ELF-1 (cell line): Measurements from ENCODE around the gene FTCD.

Experiments
- DNase-seq: peaks from one replicate; pipeline ENCODE4 v3.0.0-alpha.2; 2016; ENCODE audit warnings: low read depth, low spot score

Gene FTCD

DNA sequence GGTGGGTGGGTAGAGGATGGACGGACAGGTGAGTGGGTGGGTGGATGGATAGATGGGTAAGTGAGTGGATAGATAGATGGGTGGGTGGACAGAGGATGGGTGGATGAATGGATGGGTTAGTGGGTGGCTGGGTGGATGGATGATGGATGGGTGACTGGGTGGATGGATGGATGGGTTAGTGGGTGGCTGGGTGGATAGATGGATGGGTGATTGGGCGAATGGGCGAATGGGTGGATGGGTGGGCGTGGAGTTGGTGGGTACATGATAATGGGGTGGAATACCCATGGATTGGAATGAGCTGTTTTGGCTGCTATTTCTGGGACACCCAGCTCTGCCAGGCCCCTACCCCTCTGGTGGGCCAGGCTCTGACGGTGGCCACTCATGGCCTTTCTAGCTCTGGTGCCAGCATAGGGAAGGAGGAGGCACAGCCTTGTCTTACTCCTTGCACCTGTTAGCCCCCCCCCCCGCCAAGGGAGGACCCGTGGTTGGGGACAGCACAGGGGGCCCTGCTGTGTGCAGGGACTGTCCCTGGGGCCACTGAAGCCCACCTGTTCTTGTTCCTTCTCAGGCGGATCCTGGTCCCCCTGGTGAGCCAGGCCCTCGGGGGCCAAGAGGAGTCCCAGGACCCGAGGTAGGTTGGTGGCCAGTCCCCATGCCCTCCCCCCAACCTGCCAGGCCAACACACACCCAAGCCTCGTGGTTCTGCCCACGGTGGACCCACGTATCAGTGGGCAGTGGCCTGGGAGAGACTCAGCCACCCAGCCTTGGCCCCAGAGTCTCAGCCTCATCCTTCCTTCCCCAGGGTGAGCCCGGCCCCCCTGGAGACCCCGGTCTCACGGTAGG is 31.1 kb downstream of the FTCD start:
- DNase-seq: no peak

DNA sequence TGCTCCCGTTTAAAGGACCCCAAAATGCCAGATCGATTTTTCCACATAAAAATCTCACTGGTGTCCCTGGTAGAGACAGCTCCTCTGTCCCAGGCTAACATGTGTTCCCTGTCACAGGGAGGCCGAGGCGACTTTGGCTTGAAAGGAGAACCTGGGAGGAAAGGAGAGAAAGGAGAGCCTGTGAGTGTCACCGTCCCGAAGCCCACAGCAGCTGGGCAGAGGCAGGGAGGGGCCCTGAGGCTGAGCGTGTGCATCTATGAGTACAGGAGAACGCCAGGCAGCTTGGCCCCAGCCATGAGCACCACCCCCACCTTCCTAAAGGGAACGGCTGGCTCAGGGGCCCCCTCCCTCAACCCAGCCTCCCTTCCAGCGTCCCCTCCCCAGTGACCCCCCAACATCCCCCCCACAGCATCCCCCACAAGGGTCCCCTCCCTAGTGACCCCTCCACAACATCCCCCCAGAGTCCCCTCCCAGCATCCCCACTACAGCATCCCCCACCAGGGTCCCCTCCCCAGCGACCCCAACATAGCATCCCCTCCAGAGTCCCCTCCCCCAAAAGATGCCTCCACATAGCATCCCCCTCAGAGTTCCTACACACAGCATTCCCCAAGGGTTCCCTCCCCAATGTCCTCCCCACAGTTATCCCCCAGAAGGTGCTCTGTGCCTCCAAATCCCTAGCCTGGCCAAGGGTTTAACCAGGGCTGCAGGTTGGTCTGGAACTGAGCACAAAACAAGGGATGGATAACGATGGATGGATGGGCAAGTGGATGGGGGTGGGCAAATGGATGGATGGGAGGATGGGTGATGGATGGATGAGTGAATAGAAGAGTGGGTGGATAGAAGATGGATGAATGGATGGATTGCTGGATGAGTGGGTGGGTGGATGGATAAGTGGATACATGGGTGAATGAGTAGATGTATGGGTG is 32.4 kb downstream of the FTCD start:
- DNase-seq: no peak

DNA sequence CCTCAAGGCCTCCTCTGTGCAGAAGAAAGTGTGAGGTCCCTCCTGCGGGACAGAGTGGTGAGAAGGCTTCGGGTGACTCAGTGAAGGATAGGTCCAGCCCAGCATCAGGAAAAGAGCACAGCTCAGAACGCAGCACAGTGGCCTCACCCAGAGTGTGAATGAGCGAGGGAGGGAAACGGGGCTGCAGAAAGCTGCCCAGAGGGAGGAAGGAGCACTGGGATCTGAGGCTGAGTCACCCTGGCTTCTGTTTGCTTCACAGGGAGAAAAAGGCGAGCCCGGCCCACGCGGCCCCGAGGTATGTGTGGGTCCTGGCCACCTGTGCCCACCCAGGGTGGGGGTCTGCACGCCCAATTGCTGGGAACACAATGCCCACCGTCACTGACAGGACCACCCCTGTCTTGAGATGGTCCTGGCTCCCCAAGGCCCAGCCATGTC is 33.1 kb downstream of the FTCD start:
- DNase-seq: no peak

DNA sequence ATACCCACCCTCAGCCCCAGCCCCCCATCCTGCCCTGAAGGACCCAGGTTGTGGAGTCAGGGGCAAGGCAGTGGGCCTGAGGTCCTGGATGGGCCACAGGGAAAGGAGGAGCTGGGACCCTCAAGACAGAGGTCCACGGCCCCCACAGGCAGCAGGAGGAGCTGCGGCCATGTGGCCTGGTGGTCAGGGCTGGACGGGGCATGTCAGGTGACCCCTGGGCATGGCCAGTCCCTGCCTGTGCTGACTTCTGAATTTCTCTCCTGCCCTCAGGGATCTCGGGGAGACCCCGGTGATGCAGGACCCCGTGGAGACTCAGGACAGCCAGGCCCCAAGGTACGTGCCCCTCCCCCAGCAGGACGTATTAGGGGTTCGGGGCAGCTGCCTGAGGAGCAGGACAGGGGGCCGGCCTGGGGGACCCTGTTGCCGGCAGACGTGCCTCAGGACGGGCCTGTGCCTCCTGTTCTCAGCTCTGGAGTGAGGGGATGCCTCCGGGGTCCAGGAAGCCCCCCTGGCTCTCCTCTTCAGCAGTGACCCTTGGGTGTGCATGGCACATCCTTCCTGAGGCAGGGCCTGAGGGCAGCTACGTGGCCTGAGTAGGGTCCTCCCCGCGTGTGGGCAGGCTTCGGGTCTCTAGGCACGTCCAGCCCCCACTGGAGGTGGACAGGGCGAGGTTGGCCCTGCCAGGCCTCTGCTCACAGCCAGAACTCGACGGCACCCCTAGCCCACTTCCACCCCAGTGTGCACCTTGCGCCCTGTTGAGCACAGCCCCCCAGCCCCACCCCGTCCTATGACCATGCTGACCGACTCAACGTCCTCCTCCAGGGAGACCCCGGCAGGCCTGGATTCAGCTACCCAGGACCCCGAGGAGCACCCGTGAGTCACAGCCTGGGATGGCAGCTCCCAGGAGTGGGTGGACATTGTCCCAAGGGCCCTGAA is 33.8 kb downstream of the FTCD start:
- DNase-seq: no peak

DNA sequence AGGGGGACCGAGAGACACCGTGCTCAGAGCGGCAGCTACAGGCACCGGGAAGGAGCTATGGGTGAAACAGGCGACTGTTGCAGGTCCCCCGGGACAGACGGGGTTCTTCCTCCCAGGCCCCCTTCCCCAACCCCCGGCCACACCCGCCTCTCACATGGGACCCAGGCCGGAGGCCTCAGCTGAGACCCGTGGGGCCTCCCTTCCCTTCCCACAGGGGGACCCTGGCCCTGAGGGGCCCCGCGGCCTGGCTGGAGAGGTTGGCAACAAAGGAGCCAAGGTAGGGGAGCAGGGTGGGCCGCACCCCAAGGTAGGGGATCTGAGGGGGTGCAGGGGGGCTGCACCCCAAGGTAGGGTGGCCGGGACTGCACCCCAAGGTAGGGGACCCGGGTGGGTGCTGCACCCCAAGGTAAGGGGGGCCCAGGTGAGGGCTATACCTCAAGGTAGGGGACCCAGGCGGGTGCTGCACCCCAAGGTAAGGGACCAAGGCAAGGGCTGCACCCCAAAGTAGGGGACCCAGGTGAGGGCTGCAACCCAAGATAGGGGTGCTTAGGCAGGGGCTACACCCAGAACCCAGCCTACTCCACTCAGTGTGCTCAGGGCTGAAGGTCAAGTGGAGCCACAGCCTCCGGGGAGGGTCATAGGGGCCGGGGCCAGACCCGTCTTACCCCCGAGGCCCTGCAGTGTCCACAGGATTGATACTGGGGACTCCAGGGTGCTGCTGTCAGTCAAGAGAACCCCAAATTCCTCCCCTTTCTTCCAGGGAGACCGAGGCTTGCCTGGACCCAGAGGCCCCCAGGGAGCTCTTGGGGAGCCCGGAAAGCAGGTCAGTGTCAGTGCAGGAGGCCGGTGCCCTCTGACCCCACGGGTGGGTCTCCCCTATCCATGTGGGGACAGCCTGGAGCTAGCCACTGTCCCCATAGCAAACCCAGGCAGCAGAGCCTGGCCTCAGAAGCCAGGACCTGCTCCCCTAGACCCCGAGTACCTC is 34.8 kb downstream of the FTCD start:
- DNase-seq: no peak

DNA sequence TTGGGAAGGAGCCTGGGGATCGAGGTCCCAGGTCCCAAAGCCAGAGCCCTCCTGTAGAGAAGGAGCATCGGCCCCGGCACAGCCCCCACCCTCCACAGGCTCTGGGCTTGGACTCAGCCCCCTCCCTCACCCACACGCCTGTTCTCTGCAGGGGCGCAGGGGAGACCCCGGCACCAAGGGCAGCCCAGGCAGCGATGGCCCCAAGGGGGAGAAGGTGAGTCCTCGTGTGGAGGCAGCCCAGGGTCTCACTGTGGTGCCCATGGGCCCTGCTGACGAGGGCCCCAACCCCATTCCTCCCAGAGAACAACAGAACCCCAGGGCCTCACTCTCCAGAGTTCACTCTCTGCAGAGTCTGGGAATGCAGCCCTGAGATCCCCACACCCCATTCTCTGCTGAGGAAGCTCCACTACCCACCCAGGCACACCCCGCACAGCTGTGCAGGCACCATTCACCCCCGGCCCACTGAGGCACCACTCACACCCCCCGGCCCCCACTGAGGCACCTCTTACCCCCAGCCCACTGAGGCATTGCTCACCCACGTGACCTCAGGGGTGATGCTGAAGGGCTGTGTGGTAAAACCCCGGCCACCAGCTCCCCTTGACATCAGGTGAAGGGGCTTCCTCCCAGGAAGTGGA is 35.6 kb downstream of the FTCD start:
- DNase-seq: no peak

DNA sequence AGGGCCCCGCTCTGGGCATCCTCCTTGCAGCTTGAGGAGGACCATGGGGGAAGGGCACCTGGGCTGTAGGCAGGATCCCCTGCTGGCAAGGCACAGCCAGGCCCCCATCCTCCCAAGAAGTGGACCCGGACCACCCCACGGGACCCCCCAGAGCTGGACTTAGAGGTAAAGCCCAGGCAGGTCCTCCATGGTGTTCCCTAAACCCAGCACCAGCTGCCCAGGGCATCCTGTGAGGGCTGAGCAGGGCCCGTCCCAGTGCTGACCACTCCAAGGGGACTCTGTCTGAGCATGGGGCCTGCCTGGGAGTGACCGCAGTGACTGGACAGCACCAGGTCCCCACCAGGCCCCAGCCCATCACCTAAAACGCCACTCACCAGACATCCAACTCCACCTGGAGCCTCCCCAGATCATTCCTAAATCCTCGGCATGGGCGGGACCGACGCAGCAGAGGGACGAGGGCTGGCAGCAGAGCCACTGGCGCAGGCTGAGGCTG is 36.2 kb downstream of the FTCD start:
- no peak for DNase-seq

DNA sequence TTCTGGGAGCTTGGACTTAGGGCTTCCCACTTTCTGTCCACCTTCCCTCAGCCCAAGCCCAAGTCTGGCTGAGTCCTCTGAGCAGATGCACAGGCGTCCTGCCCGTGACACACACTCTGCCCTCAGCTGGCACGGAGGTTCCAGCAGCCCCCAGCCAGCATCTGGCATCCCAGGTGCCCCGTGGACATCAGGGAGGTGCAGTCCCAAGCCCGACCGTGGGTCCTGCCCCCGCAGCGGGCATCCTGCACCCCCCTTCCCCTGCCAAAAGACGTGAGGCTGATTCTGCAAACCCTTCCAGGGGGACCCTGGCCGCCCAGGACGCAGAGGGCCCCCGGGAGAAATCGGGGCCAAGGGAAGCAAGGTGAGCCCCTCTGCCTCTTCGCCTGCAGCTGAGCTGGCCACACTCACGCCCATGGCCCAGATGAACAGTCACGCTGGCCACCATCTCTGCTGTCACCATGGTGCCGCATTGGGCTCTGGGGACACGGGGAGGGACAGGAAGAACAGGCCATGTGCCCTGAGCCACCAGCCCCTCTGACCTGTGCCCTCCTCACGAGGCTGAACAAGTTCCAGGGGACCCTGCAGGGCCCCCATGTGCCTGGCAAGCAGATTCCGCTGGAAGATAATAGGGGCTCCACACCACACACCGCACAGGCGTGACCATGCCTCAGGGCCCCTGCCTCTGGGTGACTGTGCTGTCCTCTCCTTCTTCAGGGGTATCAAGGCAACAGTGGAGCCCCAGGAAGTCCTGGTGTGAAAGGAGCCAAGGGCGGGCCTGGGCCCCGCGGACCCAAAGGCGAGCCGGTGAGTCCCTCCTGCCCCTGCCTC is 36.8 kb downstream of the FTCD start:
- DNase-seq: no peak

DNA sequence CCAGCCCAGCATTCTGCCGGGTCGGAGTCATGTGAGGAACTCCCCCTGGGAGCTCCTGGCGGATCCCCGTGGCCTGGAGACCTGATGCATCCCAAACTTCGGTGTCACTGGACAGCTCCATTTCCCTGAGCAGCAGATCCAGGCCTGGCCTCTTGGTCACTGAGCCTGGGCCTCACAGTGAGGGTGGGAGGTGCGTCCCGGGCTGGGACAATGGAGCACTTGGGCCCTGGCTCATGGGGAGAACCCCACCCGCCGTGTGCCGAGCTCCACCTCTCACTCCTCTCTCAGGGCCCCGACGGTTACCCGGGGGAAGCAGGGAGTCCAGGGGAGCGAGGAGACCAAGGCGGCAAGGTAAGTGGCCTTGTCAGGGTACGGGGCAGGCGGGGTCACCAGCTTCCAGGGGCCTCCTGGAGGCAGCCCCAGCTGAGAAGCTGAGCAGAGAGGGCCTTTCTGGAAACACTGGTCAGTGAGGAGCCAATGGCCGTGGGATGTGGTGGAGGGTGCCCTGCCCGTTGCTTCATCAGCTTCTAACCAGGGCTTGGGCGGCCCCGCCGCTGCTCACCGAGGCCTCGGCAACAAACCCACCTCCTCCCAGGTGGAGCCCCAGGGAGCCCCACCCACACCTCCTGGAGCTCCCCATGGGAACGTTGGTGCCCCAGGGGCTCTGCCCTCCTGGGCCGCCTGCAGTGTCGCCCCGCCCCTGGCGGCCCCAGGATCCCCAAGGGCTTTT is 37.6 kb downstream of the FTCD start:
- no peak for DNase-seq

DNA sequence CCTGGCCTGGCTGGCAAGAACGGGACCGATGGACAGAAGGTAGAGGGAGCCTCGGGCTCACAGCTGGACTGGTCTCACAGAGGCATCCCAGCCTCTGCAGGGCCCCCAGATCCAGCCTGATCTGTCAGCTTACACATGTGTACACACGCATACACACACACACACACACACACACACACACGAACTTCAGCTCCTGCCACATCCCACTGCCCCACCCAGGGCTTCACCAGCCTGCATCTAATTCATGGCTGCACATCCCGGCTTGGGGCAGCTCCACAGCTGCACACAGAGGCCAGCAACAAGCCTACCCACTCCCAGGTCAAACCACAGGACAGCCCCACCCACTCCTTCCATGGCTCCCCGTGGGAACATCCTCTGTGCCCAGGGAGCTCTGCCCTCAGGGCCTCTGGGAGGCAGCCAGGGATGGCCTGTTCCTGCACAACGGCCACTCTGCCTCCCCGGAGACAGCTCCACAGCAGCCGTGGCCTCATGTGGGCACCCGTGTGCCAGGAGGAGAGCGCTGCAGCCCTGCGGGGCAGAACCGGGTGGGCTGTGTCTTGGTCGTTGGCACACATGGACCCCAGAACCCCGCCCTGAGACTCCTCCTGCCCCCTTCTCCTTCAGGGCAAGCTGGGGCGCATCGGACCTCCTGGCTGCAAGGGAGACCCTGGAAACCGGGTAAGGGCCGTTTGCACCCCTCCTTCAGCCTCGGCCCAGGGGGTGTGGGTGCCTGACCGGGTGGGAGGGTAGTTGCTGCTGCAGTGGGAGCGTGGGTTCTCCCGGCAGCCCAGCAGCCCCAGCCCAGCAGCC is 38.4 kb downstream of the FTCD start:
- DNase-seq: no peak

DNA sequence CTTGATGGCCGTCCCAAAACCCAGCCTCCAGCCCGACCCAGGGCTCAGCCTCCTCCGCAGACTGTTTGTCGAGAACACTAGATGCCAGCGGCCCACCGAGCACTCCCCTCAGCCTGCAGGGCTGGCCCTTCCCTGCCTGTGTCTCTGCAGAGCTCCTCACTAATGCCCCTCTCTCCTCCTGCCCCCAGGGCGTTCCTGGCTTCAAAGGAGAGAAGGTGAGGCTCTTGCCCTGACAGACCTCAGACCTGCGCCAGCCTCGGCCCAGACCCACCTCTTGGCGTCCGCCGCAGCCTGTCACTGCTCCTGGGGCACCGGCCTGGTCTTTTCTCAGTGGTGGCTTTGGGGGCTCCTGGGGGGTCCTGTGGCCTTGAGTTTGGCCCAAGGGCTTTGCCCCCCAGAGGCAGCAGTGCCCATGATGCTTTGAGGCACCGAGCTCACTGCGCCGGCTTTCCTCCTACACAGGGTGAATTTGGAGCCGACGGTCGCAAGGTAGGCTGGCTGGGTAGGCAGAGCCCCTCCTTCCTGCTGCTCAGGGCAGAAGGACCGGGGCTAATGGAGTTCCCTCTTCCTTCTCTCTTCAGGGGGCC is 39.1 kb downstream of the FTCD start:
- DNase-seq: no peak

DNA sequence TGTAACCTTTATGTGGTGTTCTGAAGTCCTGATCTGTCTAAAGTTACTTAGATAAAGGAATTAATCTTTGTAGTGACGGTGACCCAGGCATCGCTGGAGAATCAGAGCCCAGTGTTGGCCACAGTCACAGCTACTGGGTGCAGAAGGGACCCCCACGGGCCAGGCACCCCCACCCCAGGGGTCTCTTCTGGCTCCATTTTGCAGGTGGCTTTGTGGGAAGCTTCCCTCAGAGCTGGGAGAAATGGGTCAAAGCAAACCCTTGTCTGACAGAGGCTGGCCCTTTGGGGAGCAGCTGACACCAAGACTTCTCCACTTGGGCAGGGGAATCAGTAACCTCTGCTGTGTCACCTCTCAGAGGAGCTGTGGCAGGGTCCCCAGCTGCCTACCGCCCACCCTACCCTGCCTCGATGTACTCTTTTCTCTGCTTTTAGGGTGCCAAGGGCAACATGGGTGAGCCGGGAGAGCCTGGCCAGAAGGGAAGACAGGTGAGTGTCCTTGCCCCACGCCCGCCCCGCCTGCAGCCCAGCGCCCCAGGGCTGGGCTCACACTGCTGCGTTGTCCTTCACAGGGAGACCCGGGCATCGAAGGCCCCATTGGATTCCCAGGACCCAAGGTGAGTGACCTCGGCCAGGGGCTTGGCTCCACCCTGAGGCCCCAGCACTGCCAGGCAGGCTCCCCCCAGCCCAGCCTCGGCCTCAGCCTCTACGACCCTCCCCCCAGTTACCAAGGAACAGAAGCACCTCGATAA is 39.8 kb downstream of the FTCD start:
- no peak for DNase-seq

DNA sequence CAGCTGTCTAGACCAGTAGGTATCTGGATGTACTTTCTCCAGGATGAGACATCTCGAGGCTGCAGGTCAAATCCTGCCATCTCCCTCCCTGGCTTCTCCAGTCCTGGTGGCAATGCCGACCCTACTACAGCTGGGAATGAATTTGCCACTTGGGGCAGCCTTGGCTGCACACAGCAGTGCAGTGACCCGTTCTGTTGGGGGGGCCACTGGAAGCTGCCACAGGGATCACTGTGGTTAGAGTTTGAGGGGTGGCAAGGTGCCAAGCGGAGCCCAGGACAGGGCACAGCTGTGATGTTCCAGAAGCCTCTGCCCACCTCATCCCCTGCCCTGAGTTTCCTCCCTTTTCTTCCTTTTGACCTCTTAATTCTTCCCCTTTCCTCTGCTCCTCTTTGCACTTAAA is 40.4 kb downstream of the FTCD start:
- DNase-seq: no peak

DNA sequence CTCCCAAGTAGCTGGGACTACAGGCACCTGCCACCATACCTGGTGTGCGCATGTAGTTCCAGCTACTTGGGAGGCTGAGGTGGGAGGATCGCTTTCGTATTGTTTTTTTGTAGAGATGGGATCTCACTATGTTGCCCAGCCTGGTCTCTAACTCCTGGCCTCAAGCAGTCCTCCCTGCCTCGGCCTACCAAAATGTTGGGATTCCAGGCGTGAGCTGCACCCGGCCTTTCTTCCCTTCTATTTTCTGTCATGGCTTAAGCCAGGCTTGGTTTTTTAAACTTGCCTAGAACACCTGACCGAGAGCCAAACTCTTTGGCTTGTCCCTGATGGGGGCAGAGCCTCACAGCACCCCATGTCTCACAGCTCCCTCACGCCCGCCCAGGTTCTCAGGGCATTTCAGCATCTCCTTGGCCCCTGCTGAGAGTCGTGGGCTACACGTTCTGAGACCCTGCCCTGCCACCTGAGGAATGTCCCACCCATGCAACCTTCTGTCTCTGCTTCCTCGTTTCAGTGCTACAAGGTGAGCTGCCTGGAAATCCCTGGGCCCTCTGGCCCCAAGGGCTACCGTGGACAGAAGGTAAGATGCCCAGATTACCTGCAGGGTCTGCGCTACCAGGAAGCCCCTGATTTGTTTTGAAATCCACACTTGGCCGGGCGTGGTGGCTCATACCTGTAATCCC is 41.7 kb downstream of the FTCD start:
- DNase-seq: no peak

DNA sequence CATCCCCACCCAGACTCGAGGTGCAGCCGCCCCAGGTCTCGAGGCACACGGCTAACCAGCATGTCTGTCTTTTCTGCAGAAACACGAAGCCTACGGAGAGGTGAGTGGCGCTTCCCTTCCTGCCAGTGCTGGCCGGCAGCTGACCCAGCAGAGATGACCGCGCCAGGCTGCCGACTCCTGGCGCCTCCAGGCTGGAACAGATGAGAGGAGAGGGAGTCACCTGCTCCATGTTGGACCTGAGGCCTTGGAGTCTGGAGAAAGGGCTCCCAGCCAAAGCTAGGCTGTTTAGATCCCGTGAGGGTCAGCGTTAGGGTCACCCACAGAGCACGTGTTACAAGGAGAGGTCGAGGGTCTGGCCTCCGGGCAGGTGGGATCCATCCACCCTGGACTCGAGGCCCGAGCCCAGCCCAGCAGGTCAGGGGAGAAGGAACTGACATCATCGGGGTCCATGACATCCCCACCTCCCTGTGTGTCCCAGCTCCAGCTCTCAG is 42.6 kb downstream of the FTCD start:
- DNase-seq: no peak
